ENCODE data around the gene SCAF1. TPM values are rescaled to one million over a fixed set of nuclear protein-coding genes. Genes with fewer than 3 reads are reported as not detected.

SCAF1 gene
- total RNA-seq, 1 donor from 2014 or later, result 105 TPM

GRCh38 chr19:49637821-49638738, 3.9 kb upstream of the SCAF1 start:
- peak; percentile 54 for DNase-seq (ENCODE audit: low read depth)
- peaks cover 1% of the 10 kb centered on the region for H3K9me3 Mint-ChIP-seq (ENCODE audit: unreplicated experiment)
- H2AFZ ChIP-seq (ENCODE audit: low read depth, low read length), result no peak overlapping the region

GRCh38 chr19:49639401-49640112, 2.5 kb upstream of the SCAF1 start:
- Histone ChIP-seq H3K9ac (ENCODE audit: low read length) (peak overlapping the region; percentile 87), H4K20me1 (ENCODE audit: insufficient read depth, low read length) (peaks cover 14% of the 10 kb centered on the region), H3K27me3 (ENCODE audit: insufficient read depth, low read length) (no peaks in the 10 kb centered on the region), H3K9me3 (ENCODE audit: insufficient read depth, low read depth, low read length) (no peaks in the 10 kb centered on the region), H3K27ac (ENCODE audit: low read depth, low read length) (peak overlapping the region; percentile 56), H3K4me2 (ENCODE audit: low read length) (peak overlapping the region; percentile 96), H3K4me1 (ENCODE audit: insufficient read depth, low read length) (peaks cover 40% of the 10 kb centered on the region), H3K79me2 (ENCODE audit: insufficient read depth, low read length) (peaks cover 34% of the 10 kb centered on the region), H2AFZ (ENCODE audit: low read depth, low read length) (no peak overlapping the region), H3K36me3 (ENCODE audit: insufficient read depth, low read length) (no peaks in the 10 kb centered on the region), H3K4me3 (ENCODE audit: insufficient read depth, low read depth, low read length) (peak overlapping the region; percentile 79)
- FAIRE-seq (no peak), DNase-seq (ENCODE audit: low read depth) (no peak)
- H3K4me3 Mint-ChIP-seq (ENCODE audit: unreplicated experiment), result peak overlapping the region; percentile 100
- no peaks in the 10 kb centered on the region for H3K27me3 Mint-ChIP-seq (ENCODE audit: low read depth, unreplicated experiment)
- H3K4me1 Mint-ChIP-seq (ENCODE audit: low read depth, unreplicated experiment), result peaks cover 31% of the 10 kb centered on the region
- peaks cover 5% of the 10 kb centered on the region for H3K36me3 Mint-ChIP-seq (ENCODE audit: low read depth, unreplicated experiment)
- H3K27ac Mint-ChIP-seq (ENCODE audit: unreplicated experiment), result peak overlapping the region; percentile 96
- H3K9me3 Mint-ChIP-seq (ENCODE audit: unreplicated experiment), result peaks cover 1% of the 10 kb centered on the region
- TF ChIP-seq CTCF (IDR thresholded peaks at IDR 0.05; ENCODE audit: insufficient read depth, low read depth, low read length), result no peak
- TF ChIP-seq EZH2 (IDR thresholded peaks at IDR 0.05; ENCODE audit: insufficient read depth, low read length), result no peak

More at GRCh38 chr19:49637821-49638738, 3.9 kb upstream of the SCAF1 start:
- Mint-ChIP-seq H3K4me3 (ENCODE audit: unreplicated experiment) (peak overlapping the region; percentile 93), H3K4me1 (ENCODE audit: low read depth, unreplicated experiment) (peaks cover 19% of the 10 kb centered on the region), H3K27ac (ENCODE audit: unreplicated experiment) (peak overlapping the region; percentile 96), H3K27me3 (ENCODE audit: low read depth, unreplicated experiment) (no peaks in the 10 kb centered on the region), H3K36me3 (ENCODE audit: low read depth, unreplicated experiment) (peaks cover 5% of the 10 kb centered on the region)
- H3K4me1 ChIP-seq (ENCODE audit: insufficient read depth, low read length), result peaks cover 31% of the 10 kb centered on the region
- FAIRE-seq, result no peak
- H3K27me3 ChIP-seq (ENCODE audit: insufficient read depth, low read length), result no peaks in the 10 kb centered on the region
- no peak for TF ChIP-seq EZH2 (IDR thresholded peaks at IDR 0.05; ENCODE audit: insufficient read depth, low read length)
- no peak for TF ChIP-seq CTCF (IDR thresholded peaks at IDR 0.05; ENCODE audit: insufficient read depth, low read depth, low read length)
- no peaks in the 10 kb centered on the region for H3K36me3 ChIP-seq (ENCODE audit: insufficient read depth, low read length)
- H4K20me1 ChIP-seq (ENCODE audit: insufficient read depth, low read length), result no peaks in the 10 kb centered on the region
- peak overlapping the region; percentile 51 for H3K4me3 ChIP-seq (ENCODE audit: insufficient read depth, low read depth, low read length)
- H3K9me3 ChIP-seq (ENCODE audit: insufficient read depth, low read depth, low read length), result no peaks in the 10 kb centered on the region
- H3K9ac ChIP-seq (ENCODE audit: low read length), result peak overlapping the region; percentile 87
- peaks cover 20% of the 10 kb centered on the region for H3K79me2 ChIP-seq (ENCODE audit: insufficient read depth, low read length)
- peak overlapping the region; percentile 96 for H3K4me2 ChIP-seq (ENCODE audit: low read length)
- peak overlapping the region; percentile 40 for H3K27ac ChIP-seq (ENCODE audit: low read depth, low read length)

All from astrocyte (in vitro differentiated cells and primary cell).